Measurements from ENCODE around the gene NUMA1. TPM values are rescaled to one million over a fixed set of nuclear protein-coding genes. Genes with fewer than 3 reads are reported as not detected.

Gene NUMA1
- total and polyA plus RNA-seq, 2 experiments from 2014 or later, result 33.2 to 104 TPM

DNA sequence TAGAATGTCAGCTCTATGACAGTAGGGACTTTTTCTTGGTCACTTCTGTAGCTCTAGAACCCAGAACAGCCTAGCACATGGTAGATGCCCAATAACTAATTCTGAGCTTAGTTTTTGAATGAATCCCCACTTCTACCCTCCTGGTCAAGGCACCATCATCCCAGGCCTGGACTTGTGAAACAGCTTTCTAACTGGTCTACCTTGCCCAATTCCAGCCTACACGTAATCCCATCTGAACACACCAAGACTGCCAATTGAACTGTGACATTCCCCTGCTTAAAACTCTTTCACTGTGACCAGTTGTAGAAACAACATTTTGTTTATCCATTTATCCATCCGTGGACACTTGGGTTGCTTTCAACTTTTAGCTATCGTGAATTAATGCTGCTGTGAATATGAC, 49.0 kb upstream of the NUMA1 start:
- H3K27ac Mint-ChIP-seq, result no peak overlapping the region
- no peak overlapping the region for H3K4me3 ChIP-seq
- no peaks in the 10 kb centered on the region for H4K20me1 ChIP-seq (replicated peaks; ENCODE audit: insufficient read depth)
- H3K79me2 ChIP-seq (replicated peaks; ENCODE audit: insufficient read depth), result no peaks in the 10 kb centered on the region
- H3K4me3 Mint-ChIP-seq, result no peak overlapping the region
- no peaks in the 10 kb centered on the region for H3K9me2 ChIP-seq (ENCODE audit: insufficient read depth)
- peaks cover 10% of the 10 kb centered on the region for H3K27me3 Mint-ChIP-seq (ENCODE audit: insufficient read depth, low read depth, poor library complexity)
- no peaks in the 10 kb centered on the region; the same call in 1 of the 2 replicates for H3K36me3 ChIP-seq (ENCODE audit: insufficient read depth)
- no peak for DNase-seq (ENCODE audit: low spot score)
- no peaks in the 10 kb centered on the region for H3K27me3 ChIP-seq (ENCODE audit: insufficient read depth)
- peaks cover 18% of the 10 kb centered on the region for H3K36me3 Mint-ChIP-seq (ENCODE audit: low read depth)
- H3K9me3 Mint-ChIP-seq, result peaks cover 42% of the 10 kb centered on the region
- H3K4me1 Mint-ChIP-seq, result no peaks in the 10 kb centered on the region; the same call in 2 of the 3 replicates
- H3F3A ChIP-seq (replicated peaks; ENCODE audit: low read depth), result no peaks in the 10 kb centered on the region
- H3K4me2 ChIP-seq, result no peak overlapping the region
- H3K4me1 ChIP-seq (ENCODE audit: insufficient read depth), result no peaks in the 10 kb centered on the region
- no peak for ATAC-seq
- no peak overlapping the region for H2AFZ ChIP-seq
- no peak overlapping the region for H3K27ac ChIP-seq (ENCODE audit: low read depth)
- no peak for TF ChIP-seq JUNB (IDR thresholded peaks at IDR 0.05; ENCODE audit: unreplicated experiment)
- TF ChIP-seq, protein P1, sequence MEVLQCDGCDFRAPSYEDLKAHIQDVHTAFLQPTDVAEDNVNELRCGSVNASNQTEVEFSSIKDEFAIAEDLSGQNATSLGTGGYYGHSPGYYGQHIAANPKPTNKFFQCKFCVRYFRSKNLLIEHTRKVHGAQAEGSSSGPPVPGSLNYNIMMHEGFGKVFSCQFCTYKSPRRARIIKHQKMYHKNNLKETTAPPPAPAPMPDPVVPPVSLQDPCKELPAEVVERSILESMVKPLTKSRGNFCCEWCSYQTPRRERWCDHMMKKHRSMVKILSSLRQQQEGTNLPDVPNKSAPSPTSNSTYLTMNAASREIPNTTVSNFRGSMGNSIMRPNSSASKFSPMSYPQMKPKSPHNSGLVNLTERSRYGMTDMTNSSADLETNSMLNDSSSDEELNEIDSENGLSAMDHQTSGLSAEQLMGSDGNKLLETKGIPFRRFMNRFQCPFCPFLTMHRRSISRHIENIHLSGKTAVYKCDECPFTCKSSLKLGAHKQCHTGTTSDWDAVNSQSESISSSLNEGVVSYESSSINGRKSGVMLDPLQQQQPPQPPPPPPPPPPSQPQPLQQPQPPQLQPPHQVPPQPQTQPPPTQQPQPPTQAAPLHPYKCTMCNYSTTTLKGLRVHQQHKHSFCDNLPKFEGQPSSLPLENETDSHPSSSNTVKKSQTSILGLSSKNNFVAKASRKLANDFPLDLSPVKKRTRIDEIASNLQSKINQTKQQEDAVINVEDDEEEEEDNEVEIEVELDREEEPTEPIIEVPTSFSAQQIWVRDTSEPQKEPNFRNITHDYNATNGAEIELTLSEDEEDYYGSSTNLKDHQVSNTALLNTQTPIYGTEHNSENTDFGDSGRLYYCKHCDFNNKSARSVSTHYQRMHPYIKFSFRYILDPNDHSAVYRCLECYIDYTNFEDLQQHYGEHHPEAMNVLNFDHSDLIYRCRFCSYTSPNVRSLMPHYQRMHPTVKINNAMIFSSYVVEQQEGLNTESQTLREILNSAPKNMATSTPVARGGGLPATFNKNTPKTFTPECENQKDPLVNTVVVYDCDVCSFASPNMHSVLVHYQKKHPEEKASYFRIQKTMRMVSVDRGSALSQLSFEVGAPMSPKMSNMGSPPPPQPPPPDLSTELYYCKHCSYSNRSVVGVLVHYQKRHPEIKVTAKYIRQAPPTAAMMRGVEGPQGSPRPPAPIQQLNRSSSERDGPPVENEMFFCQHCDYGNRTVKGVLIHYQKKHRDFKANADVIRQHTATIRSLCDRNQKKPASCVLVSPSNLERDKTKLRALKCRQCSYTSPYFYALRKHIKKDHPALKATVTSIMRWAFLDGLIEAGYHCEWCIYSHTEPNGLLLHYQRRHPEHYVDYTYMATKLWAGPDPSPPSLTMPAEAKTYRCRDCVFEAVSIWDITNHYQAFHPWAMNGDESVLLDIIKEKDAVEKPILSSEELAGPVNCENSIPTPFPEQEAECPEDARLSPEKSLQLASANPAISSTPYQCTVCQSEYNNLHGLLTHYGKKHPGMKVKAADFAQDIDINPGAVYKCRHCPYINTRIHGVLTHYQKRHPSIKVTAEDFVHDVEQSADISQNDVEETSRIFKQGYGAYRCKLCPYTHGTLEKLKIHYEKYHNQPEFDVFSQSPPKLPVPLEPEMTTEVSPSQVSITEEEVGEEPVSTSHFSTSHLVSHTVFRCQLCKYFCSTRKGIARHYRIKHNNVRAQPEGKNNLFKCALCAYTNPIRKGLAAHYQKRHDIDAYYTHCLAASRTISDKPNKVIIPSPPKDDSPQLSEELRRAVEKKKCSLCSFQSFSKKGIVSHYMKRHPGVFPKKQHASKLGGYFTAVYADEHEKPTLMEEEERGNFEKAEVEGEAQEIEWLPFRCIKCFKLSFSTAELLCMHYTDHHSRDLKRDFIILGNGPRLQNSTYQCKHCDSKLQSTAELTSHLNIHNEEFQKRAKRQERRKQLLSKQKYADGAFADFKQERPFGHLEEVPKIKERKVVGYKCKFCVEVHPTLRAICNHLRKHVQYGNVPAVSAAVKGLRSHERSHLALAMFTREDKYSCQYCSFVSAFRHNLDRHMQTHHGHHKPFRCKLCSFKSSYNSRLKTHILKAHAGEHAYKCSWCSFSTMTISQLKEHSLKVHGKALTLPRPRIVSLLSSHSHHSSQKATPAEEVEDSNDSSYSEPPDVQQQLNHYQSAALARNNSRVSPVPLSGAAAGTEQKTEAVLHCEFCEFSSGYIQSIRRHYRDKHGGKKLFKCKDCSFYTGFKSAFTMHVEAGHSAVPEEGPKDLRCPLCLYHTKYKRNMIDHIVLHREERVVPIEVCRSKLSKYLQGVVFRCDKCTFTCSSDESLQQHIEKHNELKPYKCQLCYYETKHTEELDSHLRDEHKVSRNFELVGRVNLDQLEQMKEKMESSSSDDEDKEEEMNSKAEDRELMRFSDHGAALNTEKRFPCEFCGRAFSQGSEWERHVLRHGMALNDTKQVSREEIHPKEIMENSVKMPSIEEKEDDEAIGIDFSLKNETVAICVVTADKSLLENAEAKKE (CRISPR knock-in tag; IDR thresholded peaks at IDR 0.05), result no peak
- TF ChIP-seq, protein P2, sequence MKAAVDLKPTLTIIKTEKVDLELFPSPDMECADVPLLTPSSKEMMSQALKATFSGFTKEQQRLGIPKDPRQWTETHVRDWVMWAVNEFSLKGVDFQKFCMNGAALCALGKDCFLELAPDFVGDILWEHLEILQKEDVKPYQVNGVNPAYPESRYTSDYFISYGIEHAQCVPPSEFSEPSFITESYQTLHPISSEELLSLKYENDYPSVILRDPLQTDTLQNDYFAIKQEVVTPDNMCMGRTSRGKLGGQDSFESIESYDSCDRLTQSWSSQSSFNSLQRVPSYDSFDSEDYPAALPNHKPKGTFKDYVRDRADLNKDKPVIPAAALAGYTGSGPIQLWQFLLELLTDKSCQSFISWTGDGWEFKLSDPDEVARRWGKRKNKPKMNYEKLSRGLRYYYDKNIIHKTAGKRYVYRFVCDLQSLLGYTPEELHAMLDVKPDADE (IDR thresholded peaks at IDR 0.05), result no peak
- TF ChIP-seq CREB1 (CRISPR knock-in tag; IDR thresholded peaks at IDR 0.05; ENCODE audit: low read depth), result no peak
- no peak for TF ChIP-seq EZH2phosphoT487 (IDR thresholded peaks at IDR 0.05; ENCODE audit: unreplicated experiment)
- TF ChIP-seq NANOG (IDR thresholded peaks at IDR 0.05; ENCODE audit: borderline replicate concordance), result no peak
- no peak for TF ChIP-seq ZNF331 (CRISPR knock-in tag; IDR thresholded peaks at IDR 0.05; ENCODE audit: low read depth)
- TF ChIP-seq, protein P3, sequence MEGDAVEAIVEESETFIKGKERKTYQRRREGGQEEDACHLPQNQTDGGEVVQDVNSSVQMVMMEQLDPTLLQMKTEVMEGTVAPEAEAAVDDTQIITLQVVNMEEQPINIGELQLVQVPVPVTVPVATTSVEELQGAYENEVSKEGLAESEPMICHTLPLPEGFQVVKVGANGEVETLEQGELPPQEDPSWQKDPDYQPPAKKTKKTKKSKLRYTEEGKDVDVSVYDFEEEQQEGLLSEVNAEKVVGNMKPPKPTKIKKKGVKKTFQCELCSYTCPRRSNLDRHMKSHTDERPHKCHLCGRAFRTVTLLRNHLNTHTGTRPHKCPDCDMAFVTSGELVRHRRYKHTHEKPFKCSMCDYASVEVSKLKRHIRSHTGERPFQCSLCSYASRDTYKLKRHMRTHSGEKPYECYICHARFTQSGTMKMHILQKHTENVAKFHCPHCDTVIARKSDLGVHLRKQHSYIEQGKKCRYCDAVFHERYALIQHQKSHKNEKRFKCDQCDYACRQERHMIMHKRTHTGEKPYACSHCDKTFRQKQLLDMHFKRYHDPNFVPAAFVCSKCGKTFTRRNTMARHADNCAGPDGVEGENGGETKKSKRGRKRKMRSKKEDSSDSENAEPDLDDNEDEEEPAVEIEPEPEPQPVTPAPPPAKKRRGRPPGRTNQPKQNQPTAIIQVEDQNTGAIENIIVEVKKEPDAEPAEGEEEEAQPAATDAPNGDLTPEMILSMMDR (conservative IDR thresholded peaks at IDR 0.05; ENCODE audit: low read depth in 2 of 2), result no peak
- TF ChIP-seq, protein P4, sequence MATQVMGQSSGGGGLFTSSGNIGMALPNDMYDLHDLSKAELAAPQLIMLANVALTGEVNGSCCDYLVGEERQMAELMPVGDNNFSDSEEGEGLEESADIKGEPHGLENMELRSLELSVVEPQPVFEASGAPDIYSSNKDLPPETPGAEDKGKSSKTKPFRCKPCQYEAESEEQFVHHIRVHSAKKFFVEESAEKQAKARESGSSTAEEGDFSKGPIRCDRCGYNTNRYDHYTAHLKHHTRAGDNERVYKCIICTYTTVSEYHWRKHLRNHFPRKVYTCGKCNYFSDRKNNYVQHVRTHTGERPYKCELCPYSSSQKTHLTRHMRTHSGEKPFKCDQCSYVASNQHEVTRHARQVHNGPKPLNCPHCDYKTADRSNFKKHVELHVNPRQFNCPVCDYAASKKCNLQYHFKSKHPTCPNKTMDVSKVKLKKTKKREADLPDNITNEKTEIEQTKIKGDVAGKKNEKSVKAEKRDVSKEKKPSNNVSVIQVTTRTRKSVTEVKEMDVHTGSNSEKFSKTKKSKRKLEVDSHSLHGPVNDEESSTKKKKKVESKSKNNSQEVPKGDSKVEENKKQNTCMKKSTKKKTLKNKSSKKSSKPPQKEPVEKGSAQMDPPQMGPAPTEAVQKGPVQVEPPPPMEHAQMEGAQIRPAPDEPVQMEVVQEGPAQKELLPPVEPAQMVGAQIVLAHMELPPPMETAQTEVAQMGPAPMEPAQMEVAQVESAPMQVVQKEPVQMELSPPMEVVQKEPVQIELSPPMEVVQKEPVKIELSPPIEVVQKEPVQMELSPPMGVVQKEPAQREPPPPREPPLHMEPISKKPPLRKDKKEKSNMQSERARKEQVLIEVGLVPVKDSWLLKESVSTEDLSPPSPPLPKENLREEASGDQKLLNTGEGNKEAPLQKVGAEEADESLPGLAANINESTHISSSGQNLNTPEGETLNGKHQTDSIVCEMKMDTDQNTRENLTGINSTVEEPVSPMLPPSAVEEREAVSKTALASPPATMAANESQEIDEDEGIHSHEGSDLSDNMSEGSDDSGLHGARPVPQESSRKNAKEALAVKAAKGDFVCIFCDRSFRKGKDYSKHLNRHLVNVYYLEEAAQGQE (IDR thresholded peaks at IDR 0.05; ENCODE audit: unreplicated experiment), result no peak
- TF ChIP-seq STAT1 (IDR thresholded peaks at IDR 0.05; ENCODE audit: unreplicated experiment), result no peak
- no peak for TF ChIP-seq POLR2AphosphoS5 (IDR thresholded peaks at IDR 0.05; ENCODE audit: low read depth)
- no peak for TF ChIP-seq EZH2 (IDR thresholded peaks at IDR 0.05; ENCODE audit: low read depth, unreplicated experiment)
